Upper lobe of right lung (tissue), 1 donor: ENCODE results near the gene FAR2. TPM values are rescaled to one million over a fixed set of nuclear protein-coding genes. Genes with fewer than 3 reads are reported as not detected.

ENCODE experiments used
- ATAC-seq: fragments of 200-7000 bp; cut with Tn5 transposase; one replicate; pipeline ENCODE4 v1.9.1; 2020; ENCODE audit warnings: mild to moderate bottlenecking, moderate library complexity
- DNase-seq: peaks from one replicate; pipeline ENCODE4 v3.0.0-alpha.2; 2020
- H3K27ac ChIP-seq: fragments of 200-600 bp; one replicate; pipeline ENCODE4 v1.8.0; 2022
- H3K27me3 ChIP-seq: fragments of 200-600 bp; one replicate; pipeline ENCODE4 v1.8.0; 2022; ENCODE audit warnings: mild to moderate bottlenecking
- H3K36me3 ChIP-seq: fragments of 200-600 bp; one replicate; pipeline ENCODE4 v1.8.0; 2022
- H3K4me1 ChIP-seq: fragments of 200-600 bp; one replicate; pipeline ENCODE4 v1.8.0; 2022
- H3K4me3 ChIP-seq: fragments of 200-600 bp; one replicate; pipeline ENCODE4 v1.8.0; 2022; ENCODE audit warnings: mild to moderate bottlenecking
- H3K9me3 ChIP-seq: fragments of 200-600 bp; one replicate; pipeline ENCODE4 v1.8.0; 2022
- CTCF ChIP-seq: fragments of 200-600 bp; IDR thresholded peaks from one replicate; pipeline ENCODE4 v1.8.0; 2022; ENCODE audit warnings: antibody characterized with exemption
- intact Hi-C: fragments of 100-400 bp; cut with DNase I; formaldehyde crosslinking; loops from one replicate; pipeline ENCODE4 v1.11.0; 2022
- total RNA-seq: library from RNA; stranded (reverse); fragmentation: NEBNext Ultra II Directional; extraction: Animal tissue kit (Norgen Biotek cat#: 25700); gene quantifications from one replicate; pipeline ENCODE4 v1.2.1, GENCODE V29; 2021
- donor health status: DM: no; HTN: yes; CAD: no; lungs with severe emphysema.

The FAR2 gene
- total RNA-seq, 1 donor from 2014 or later: 13.3 TPM

- H3K4me3 ChIP-seq: no peak overlapping the region
- no peak for TF ChIP-seq CTCF
- peaks cover 49% of the 10 kb centered on the region for H3K36me3 ChIP-seq
- H3K4me1 ChIP-seq: no peaks in the 10 kb centered on the region
- no peaks in the 10 kb centered on the region for H3K9me3 ChIP-seq
- intact Hi-C loops: no loop called here
- no peak overlapping the region for H3K27ac ChIP-seq
- H3K27me3 ChIP-seq: no peaks in the 10 kb centered on the region
- no peak for DNase-seq
- no peak for ATAC-seq
These were observed 205.9 kb downstream of the FAR2 start for GRCh38 chr12:29354954-29355353.

- H3K36me3 ChIP-seq: peaks cover 58% of the 10 kb centered on the region
- no peak for ATAC-seq
- TF ChIP-seq CTCF: no peak
- no peaks in the 10 kb centered on the region for H3K9me3 ChIP-seq
- intact Hi-C loops: no loop called here
- H3K4me3 ChIP-seq: no peak overlapping the region
- H3K27ac ChIP-seq: no peak overlapping the region
- DNase-seq: no peak
- H3K27me3 ChIP-seq: no peaks in the 10 kb centered on the region
- no peaks in the 10 kb centered on the region for H3K4me1 ChIP-seq
These were observed 216.0 kb downstream of the FAR2 start for GRCh38 chr12:29365091-29365490.

DNA sequence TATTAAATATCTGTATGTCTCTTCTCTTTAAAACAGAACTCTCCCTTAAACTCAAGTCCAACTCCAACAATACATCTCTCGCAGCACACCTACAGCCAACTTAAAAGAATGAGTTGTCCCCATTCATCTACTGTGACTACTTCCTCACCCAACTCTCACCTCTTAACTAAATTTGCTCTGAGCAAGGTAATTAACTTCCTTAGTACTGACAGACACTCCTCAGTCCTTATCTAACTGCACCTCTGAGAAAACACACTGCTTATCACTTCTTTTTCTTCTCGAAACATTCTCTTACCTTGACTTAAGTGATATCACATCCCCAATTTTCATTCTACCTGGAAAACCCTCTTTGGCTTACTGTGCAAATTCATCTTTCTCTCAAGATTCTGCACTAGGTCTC is 224.9 kb downstream of the FAR2 start:
- TF ChIP-seq CTCF: no peak
- DNase-seq: no peak

GRCh38 chr12:29374913-29375312 is 225.8 kb downstream of the FAR2 start:
- no peak for TF ChIP-seq CTCF
- ATAC-seq (no peak), DNase-seq (no peak)
- no peak overlapping the region for H3K4me3 ChIP-seq
- H3K27me3 ChIP-seq: no peaks in the 10 kb centered on the region
- H3K36me3 ChIP-seq: peaks cover 16% of the 10 kb centered on the region
- no peak overlapping the region for H3K27ac ChIP-seq
- intact Hi-C loops: no loop called here
- no peaks in the 10 kb centered on the region for H3K9me3 ChIP-seq
- peaks cover 13% of the 10 kb centered on the region for H3K4me1 ChIP-seq

More for the DNA sequence above, 224.9 kb downstream of the FAR2 start:
- peaks cover 24% of the 10 kb centered on the region for H3K36me3 ChIP-seq
- no peaks in the 10 kb centered on the region for H3K9me3 ChIP-seq
- no peak overlapping the region for H3K4me3 ChIP-seq
- intact Hi-C loops: no loop called here
- H3K27me3 ChIP-seq: no peaks in the 10 kb centered on the region
- no peak overlapping the region for H3K27ac ChIP-seq
- no peak for ATAC-seq
- H3K4me1 ChIP-seq: peaks cover 4% of the 10 kb centered on the region

GRCh38 chr12:29376118-29376517 is 227.0 kb downstream of the FAR2 start:
- Histone ChIP-seq H3K36me3 (peaks cover 4% of the 10 kb centered on the region), H3K27ac (no peak overlapping the region), H3K9me3 (no peaks in the 10 kb centered on the region), H3K4me3 (no peak overlapping the region), H3K27me3 (no peaks in the 10 kb centered on the region), H3K4me1 (peaks cover 17% of the 10 kb centered on the region)
- no peak for ATAC-seq
- intact Hi-C loops: no loop called here
- no peak for TF ChIP-seq CTCF
- DNase-seq: no peak
